Stimulated activated CD8-positive, alpha-beta memory T cell treated with anti-CD3 and anti-CD28 coated beads, Interleukin-12 subunit alpha, Interleukin-12 subunit beta, amount 100 ng/mL, for 24 hours (primary cell): ENCODE measurements around the gene NLGN2.

Experiments used
- DNase-seq: peaks from one replicate; pipeline ENCODE4 v3.0.0-alpha.2; 2020; ENCODE audit errors: extremely low read depth

Gene NLGN2

GRCh38 chr17:7414837-7415236 is 7.2 kb downstream of the NLGN2 start:
- no peak for DNase-seq

- DNase-seq, result no peak
Measured at GRCh38 chr17:7415784-7416183, 8.1 kb downstream of the NLGN2 start.

GRCh38 chr17:7416323-7416722 is 8.7 kb downstream of the NLGN2 start:
- DNase-seq, result no peak

- no peak for DNase-seq
Measured at GRCh38 chr17:7417056-7417655, 9.5 kb downstream of the NLGN2 start.

GRCh38 chr17:7418472-7419152 is 11.0 kb downstream of the NLGN2 start:
- no peak for DNase-seq

GRCh38 chr17:7419819-7420610 is 12.4 kb downstream of the NLGN2 start, which contains the start of gene SPEM1:
Gene SPEM1, plus strand, starts transcription at chr17:7420324. Its CDS starts 61 bp downstream, at chr17:7420385.
- no peak for DNase-seq

- DNase-seq, result no peak
Measured at GRCh38 chr17:7421186-7421585, 13.5 kb downstream of the NLGN2 start.

- no peak for DNase-seq
Measured at GRCh38 chr17:7423679-7424078, 16.0 kb downstream of the NLGN2 start.

GRCh38 chr17:7425316-7425715 is 17.7 kb downstream of the NLGN2 start, which contains the start of gene SPEM2:
Gene SPEM2, plus strand, starts transcription at chr17:7425616. Its CDS starts 73 bp downstream, at chr17:7425689.
- no peak for DNase-seq

- no peak for DNase-seq
Measured at GRCh38 chr17:7425756-7426155, 18.1 kb downstream of the NLGN2 start.

- no peak for DNase-seq
Measured at GRCh38 chr17:7426203-7426863, 18.7 kb downstream of the NLGN2 start.

- DNase-seq, result no peak
Measured at GRCh38 chr17:7426896-7427489, 19.3 kb downstream of the NLGN2 start.

- DNase-seq, result no peak
Measured at GRCh38 chr17:7427549-7427948, 19.9 kb downstream of the NLGN2 start.

- DNase-seq, result no peak
Measured at GRCh38 chr17:7428557-7428956, 20.9 kb downstream of the NLGN2 start, which contains the start of gene SPEM3. Gene SPEM3, plus strand, starts transcription at chr17:7428857. Its CDS starts 46 bp downstream, at chr17:7428903.

- DNase-seq, result no peak
Measured at GRCh38 chr17:7429722-7430121, 22.1 kb downstream of the NLGN2 start.

GRCh38 chr17:7431231-7431630 is 23.6 kb downstream of the NLGN2 start:
- no peak for DNase-seq

GRCh38 chr17:7432296-7432695 is 24.7 kb downstream of the NLGN2 start:
- no peak for DNase-seq

GRCh38 chr17:7435676-7436555 is 28.3 kb downstream of the NLGN2 start:
- DNase-seq, result no peak

GRCh38 chr17:7436556-7437368 is 29.1 kb downstream of the NLGN2 start:
- peak; percentile 53 for DNase-seq

- DNase-seq, result no peak
Measured at GRCh38 chr17:7437369-7437863, 29.8 kb downstream of the NLGN2 start.
